Fibroblast of lung (primary cell): ENCODE results near the gene SCAMP3. TPM values are rescaled to one million over a fixed set of nuclear protein-coding genes. Genes with fewer than 3 reads are reported as not detected.

Experiments used
- DNase-seq, 2 donors: peaks; one replicate each; pipeline versions ENCODE4 v3.0.0 to v3.0.0-alpha.2; 2010; ENCODE audit warnings: low read depth in 2 of 2
- H2AFZ ChIP-seq: 2 replicates; pipeline ENCODE4 v1.5.1; 2012; ENCODE audit warnings: low read length, control low read depth, inconsistent platforms
- H3K27ac ChIP-seq: 2 replicates; pipeline ENCODE4 v1.5.1; 2011; ENCODE audit warnings: low read length, control low read depth; ENCODE audit not compliant: insufficient read depth
- H3K27me3 ChIP-seq: 2 replicates; pipeline ENCODE4 v1.5.1; 2011; ENCODE audit warnings: mild to moderate bottlenecking, low read length; ENCODE audit not compliant: control insufficient read depth, insufficient read depth
- H3K36me3 ChIP-seq: 2 replicates; pipeline ENCODE4 v1.5.1; 2011; ENCODE audit warnings: low read length; ENCODE audit not compliant: control insufficient read depth, insufficient read depth
- H3K4me1 ChIP-seq: 2 replicates; pipeline ENCODE4 v1.5.1; 2011; ENCODE audit warnings: low read length; ENCODE audit not compliant: control insufficient read depth, insufficient read depth; ENCODE audit errors: extremely low read depth
- H3K4me2 ChIP-seq: 2 replicates; pipeline ENCODE4 v1.5.1; 2011; ENCODE audit warnings: low read length, control low read depth; ENCODE audit not compliant: insufficient read depth; ENCODE audit errors: extremely low read depth
- H3K4me3 ChIP-seq, 4 experiments: fragments of 200-600 bp in 1 of 4; sonication (generic) in 1 of 4; replicated peaks in 1 of 4; 2 replicates each; pipeline ENCODE4 v1.5.1; 2011 to 2016; ENCODE audit warnings: low read length in 4 of 4, low read depth in 3 of 4, mild to moderate bottlenecking in 3 of 4, control low read depth in 2 of 4, inconsistent platforms in 1 of 4, mixed read lengths in 1 of 4; ENCODE audit not compliant: insufficient read depth in 1 of 4; ENCODE audit errors: control extremely low read depth in 1 of 4
- H3K79me2 ChIP-seq: 2 replicates; pipeline ENCODE4 v1.5.1; 2012; ENCODE audit warnings: mild to moderate bottlenecking, low read length, inconsistent platforms; ENCODE audit not compliant: control insufficient read depth, insufficient read depth
- H3K9ac ChIP-seq: 2 replicates; pipeline ENCODE4 v1.5.1; 2011; ENCODE audit warnings: mild to moderate bottlenecking, low read length, control low read depth; ENCODE audit not compliant: insufficient read depth
- H3K9me3 ChIP-seq: 2 replicates; pipeline ENCODE4 v1.5.1; 2012; ENCODE audit warnings: low read depth, low read length; ENCODE audit not compliant: control insufficient read depth, insufficient read depth
- H4K20me1 ChIP-seq: 2 replicates; pipeline ENCODE4 v1.5.1; 2011; ENCODE audit warnings: low read length; ENCODE audit not compliant: control insufficient read depth, insufficient read depth; ENCODE audit errors: extremely low read depth
- CTCF ChIP-seq, 2 donors: IDR thresholded peaks in 1 of 2; conservative IDR thresholded peaks in 1 of 2; 1 replicate in 1 of 2; 2 replicates in 1 of 2; pipeline ENCODE4 v1.5.1; 2011 to 2012; ENCODE audit warnings: low read length in 2 of 2, control low read depth in 1 of 2, inconsistent platforms in 1 of 2, low read depth in 1 of 2, mild to moderate bottlenecking in 1 of 2
- EZH2 ChIP-seq: IDR thresholded peaks from 2 replicates; pipeline ENCODE4 v1.5.1; 2012; ENCODE audit warnings: low read length, control low read depth, mild to moderate bottlenecking; ENCODE audit errors: missing control alignments
- polyA plus RNA-seq, 2 donors: library from polyadenylated mRNA; depleted of rRNA in 1 of 2; stranded (reverse) in 1 of 2; unstranded in 1 of 2; fragments of >200 nt; gene quantifications; 2 replicates each; pipeline ENCODE4 v1.2.1, GENCODE V29; 2011 to 2012; ENCODE audit warnings: missing spikeins in 1 of 2
- total RNA-seq: library from RNA; depleted of rRNA; stranded (reverse); fragments of >200 nt; gene quantifications from 2 replicates; pipeline ENCODE4 v1.2.1, GENCODE V29; 2014

SCAMP3 gene
- total and polyA plus RNA-seq, 2 donors (not counting 1 experiment from before 2014, with no cell fraction given), result 33.2 to 106 TPM

DNA sequence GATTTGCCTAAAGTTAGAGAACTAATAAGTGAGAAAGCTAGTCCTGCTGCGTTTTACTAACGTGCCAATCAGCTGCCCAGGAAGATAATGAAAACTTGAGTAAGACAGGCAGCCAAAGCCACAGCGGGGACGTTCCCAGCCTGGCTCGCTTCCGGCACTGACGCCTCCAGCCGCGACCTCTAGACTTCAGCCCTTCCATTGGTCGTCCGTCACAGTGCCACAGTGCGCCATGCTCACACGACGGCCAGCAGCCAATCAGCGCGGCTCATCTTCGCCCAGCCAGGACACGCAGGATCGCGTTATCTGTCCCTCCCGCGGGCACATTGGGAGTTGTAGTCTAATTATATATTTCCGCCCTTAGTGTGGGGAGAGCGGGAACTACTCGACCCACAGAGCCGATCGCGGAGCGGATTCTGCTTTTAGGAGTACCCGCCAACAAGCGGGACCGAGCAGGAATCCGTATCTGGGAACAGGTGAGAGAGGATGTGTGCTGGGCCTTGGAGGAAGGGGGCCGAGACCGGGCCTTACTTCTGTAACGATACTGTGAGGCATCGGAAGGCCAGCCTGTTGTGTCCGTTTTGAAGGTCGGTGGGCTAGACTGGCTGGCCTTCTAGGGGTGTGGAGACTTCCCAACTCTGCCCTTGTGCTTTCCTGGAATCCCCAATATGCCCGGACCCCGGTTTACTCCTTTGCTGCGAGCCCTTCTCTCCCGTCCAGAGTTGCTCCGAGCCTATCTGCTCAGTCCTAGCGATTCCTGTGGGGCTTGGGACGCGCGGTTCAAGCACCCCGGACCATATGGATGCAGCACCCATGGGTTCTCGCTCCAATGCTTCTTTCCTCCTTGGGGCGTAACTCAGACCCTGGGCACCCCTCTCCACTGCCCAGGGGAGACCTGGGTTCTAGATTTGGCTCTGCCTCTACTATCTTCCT lies 46.6 kb upstream of the SCAMP3 start, which contains the start of gene FDPS:
Gene FDPS, plus strand, starts transcription at position 374 of the 930 bp plus-strand sequence. CDS start 924 bp downstream, outside the sequence.
- Histone ChIP-seq H3K27ac (peak within 1 kb of the TSS; percentile 89), H3K4me1 (peaks cover 6% of the 10 kb centered on the region), H3K79me2 (peaks cover 37% of the 10 kb centered on the region), H4K20me1 (no peaks in the 10 kb centered on the region), H3K27me3 (no peaks in the 10 kb centered on the region), H3K9me3 (no peaks in the 10 kb centered on the region), H3K36me3 (peaks cover 7% of the 10 kb centered on the region), H3K4me2 (peak within 1 kb of the TSS; percentile 90), H2AFZ (peak within 1 kb of the TSS; percentile 79), H3K4me3 (peak within 1 kb of the TSS; percentile 61 to 98 (median 74)), H3K9ac (peak within 1 kb of the TSS; percentile 69)
- TF ChIP-seq EZH2, result no peak
- TF ChIP-seq CTCF (conservative IDR thresholded peaks at IDR 0.05 in 1 of 2, IDR thresholded peaks at IDR 0.05 in 1 of 2; ENCODE audit: low read depth in 1 of 2, low read length in 2 of 2), result no peak
- DNase-seq, result peak; percentile 99

GRCh38 chr1:155307247-155307740 lies 45.1 kb upstream of the SCAMP3 start:
- Histone ChIP-seq H3K4me1 (peaks cover 6% of the 10 kb centered on the region), H2AFZ (no peak overlapping the region), H3K79me2 (peaks cover 32% of the 10 kb centered on the region), H3K36me3 (peaks cover 3% of the 10 kb centered on the region), H3K4me2 (no peak overlapping the region), H4K20me1 (no peaks in the 10 kb centered on the region), H3K27me3 (no peaks in the 10 kb centered on the region), H3K27ac (no peak overlapping the region), H3K9me3 (no peaks in the 10 kb centered on the region), H3K4me3 (no peak overlapping the region), H3K9ac (no peak overlapping the region)
- DNase-seq, result peak; percentile 38 to 69
- TF ChIP-seq EZH2 (no peak), CTCF (conservative IDR thresholded peaks at IDR 0.05 in 1 of 2, IDR thresholded peaks at IDR 0.05 in 1 of 2; ENCODE audit: low read depth in 1 of 2, low read length in 2 of 2) (peak; percentile 31 to 48)

DNA sequence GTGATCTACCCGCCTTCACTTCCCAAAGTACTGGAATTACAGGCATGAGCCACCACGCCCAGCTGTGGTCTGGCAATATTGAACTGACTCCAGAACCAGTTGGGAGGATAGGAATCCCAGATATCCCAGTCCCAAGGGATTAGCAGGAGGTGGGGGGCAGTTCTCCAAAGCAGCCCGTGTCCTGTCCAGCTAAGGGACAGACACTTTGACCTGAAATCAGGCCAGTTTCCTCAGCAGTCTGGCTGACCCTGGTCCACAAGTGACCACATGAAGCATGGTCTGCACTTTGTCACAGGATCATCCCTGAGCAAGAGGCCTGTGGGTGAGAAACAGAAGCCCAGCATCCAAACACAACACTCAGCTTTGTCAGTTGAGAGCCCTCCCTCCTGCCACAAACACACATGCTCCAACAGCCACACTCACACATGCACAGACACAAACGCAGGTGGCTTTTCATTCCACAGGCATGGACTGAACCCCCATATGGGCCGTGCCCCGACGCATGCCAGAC lies 43.8 kb upstream of the SCAMP3 start:
- H3K4me2 ChIP-seq, result no peak overlapping the region
- no peaks in the 10 kb centered on the region for H4K20me1 ChIP-seq
- no peaks in the 10 kb centered on the region for H3K27me3 ChIP-seq
- DNase-seq, result peak in 1 of 2 donors; percentile 65
- H3K9me3 ChIP-seq, result no peaks in the 10 kb centered on the region
- no peaks in the 10 kb centered on the region for H3K36me3 ChIP-seq
- no peak overlapping the region for H2AFZ ChIP-seq
- peaks cover 23% of the 10 kb centered on the region for H3K79me2 ChIP-seq
- H3K9ac ChIP-seq, result no peak overlapping the region
- no peak overlapping the region for H3K27ac ChIP-seq
- no peak for TF ChIP-seq CTCF (conservative IDR thresholded peaks at IDR 0.05 in 1 of 2, IDR thresholded peaks at IDR 0.05 in 1 of 2; ENCODE audit: low read depth in 1 of 2, low read length in 2 of 2)
- H3K4me3 ChIP-seq, result no peak overlapping the region
- peaks cover 6% of the 10 kb centered on the region for H3K4me1 ChIP-seq
